GM21825 (cell line): ENCODE data around the gene MEIS2.

Experiments used
- ATAC-seq: cut with Tn5 transposase; IDR thresholded peaks from one replicate; pipeline ENCODE4 v1.9.1; 2021; ENCODE audit warnings: mild to moderate bottlenecking, moderate library complexity; ENCODE audit not compliant: unreplicated experiment

Gene MEIS2

DNA sequence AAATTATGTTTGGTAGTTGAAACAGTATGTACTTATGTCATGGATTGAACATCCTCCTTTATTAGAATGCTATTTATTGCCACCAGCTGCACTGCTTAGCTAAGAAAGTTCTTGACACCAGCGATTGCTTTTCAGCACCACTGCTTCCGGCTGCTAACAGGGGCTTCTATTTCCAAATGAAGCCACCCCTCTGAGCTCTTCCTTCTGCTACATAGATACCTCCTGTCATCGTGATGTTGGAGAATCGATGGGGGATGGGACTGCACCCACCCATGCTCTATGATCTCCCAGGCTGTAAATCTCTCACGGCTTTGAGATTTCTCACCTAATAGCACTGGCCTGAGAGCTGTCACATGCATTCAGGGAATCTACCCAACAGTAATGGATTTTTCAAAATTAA, 259.2 kb downstream of the MEIS2 start:
- no peak for ATAC-seq
